ENCODE results near the gene C10orf90. TPM values are rescaled to one million over a fixed set of nuclear protein-coding genes. Genes with fewer than 3 reads are reported as not detected.

Gene C10orf90
- total RNA-seq, 1 donor from 2014 or later: under 0.01 TPM

- H3K36me3 ChIP-seq (ENCODE audit: control insufficient read depth in 3 of 3, insufficient read depth in 3 of 3, low read length in 3 of 3): no peaks in the 10 kb centered on the region
- H3K4me1 ChIP-seq (ENCODE audit: control insufficient read depth in 3 of 3, insufficient read depth in 3 of 3, low read length in 3 of 3): peaks cover 0 to 3% (median 0%) of the 10 kb centered on the region in 3 donors
- no peak overlapping the region for H3K9ac ChIP-seq (ENCODE audit: low read depth in 1 of 3, low read length in 3 of 3)
- no peak overlapping the region for H3K4me3 ChIP-seq (ENCODE audit: low read length in 3 of 3)
- H3K27ac ChIP-seq (ENCODE audit: low read depth, low read length): no peak overlapping the region
- peaks cover 0 to 3% (median 0%) of the 10 kb centered on the region in 3 donors for H3K27me3 ChIP-seq (ENCODE audit: control insufficient read depth in 3 of 3, insufficient read depth in 3 of 3, low read length in 3 of 3)
- no peaks in the 10 kb centered on the region for H3K9me3 ChIP-seq (ENCODE audit: control insufficient read depth in 3 of 3, low read length in 3 of 3)
These were observed 5.4 kb upstream of the C10orf90 start for GRCh38 chr10:126675656-126676438.

- no peaks in the 10 kb centered on the region for H3K36me3 ChIP-seq (ENCODE audit: control insufficient read depth in 3 of 3, insufficient read depth in 3 of 3, low read length in 3 of 3)
- H3K27ac ChIP-seq (ENCODE audit: low read depth, low read length): no peak overlapping the region
- H3K27me3 ChIP-seq (ENCODE audit: control insufficient read depth in 3 of 3, insufficient read depth in 3 of 3, low read length in 3 of 3): peaks cover 0 to 4% (median 0%) of the 10 kb centered on the region in 3 donors
- H3K4me1 ChIP-seq (ENCODE audit: control insufficient read depth in 3 of 3, insufficient read depth in 3 of 3, low read length in 3 of 3): peaks cover 0 to 3% (median 0%) of the 10 kb centered on the region in 3 donors
- H3K9ac ChIP-seq (ENCODE audit: low read depth in 1 of 3, low read length in 3 of 3): no peak overlapping the region
- H3K9me3 ChIP-seq (ENCODE audit: control insufficient read depth in 3 of 3, low read length in 3 of 3): no peaks in the 10 kb centered on the region
- H3K4me3 ChIP-seq (ENCODE audit: low read length in 3 of 3): no peak overlapping the region
These were observed 4.4 kb upstream of the C10orf90 start for GRCh38 chr10:126674741-126675515.

- no peak overlapping the region for H3K9ac ChIP-seq (ENCODE audit: low read depth in 1 of 3, low read length in 3 of 3)
- H3K9me3 ChIP-seq (ENCODE audit: control insufficient read depth in 3 of 3, low read length in 3 of 3): no peaks in the 10 kb centered on the region
These were observed 3.1 kb upstream of the C10orf90 start for GRCh38 chr10:126673565-126673964.

GRCh38 chr10:126671402-126671975, 996 bp upstream of the C10orf90 start:
- no peaks in the 10 kb centered on the region for H3K36me3 ChIP-seq (ENCODE audit: control insufficient read depth in 3 of 3, insufficient read depth in 3 of 3, low read length in 3 of 3)
- H3K27ac ChIP-seq (ENCODE audit: low read depth, low read length): no peak overlapping the region
- H3K4me3 ChIP-seq (ENCODE audit: low read length in 3 of 3): no peak overlapping the region
- peaks cover 0 to 3% (median 0%) of the 10 kb centered on the region in 3 donors for H3K4me1 ChIP-seq (ENCODE audit: control insufficient read depth in 3 of 3, insufficient read depth in 3 of 3, low read length in 3 of 3)
- H3K9ac ChIP-seq (ENCODE audit: low read depth in 1 of 3, low read length in 3 of 3): no peak overlapping the region
- peaks cover 0 to 4% (median 0%) of the 10 kb centered on the region in 3 donors for H3K27me3 ChIP-seq (ENCODE audit: control insufficient read depth in 3 of 3, insufficient read depth in 3 of 3, low read length in 3 of 3)
- H3K9me3 ChIP-seq (ENCODE audit: control insufficient read depth in 3 of 3, low read length in 3 of 3): no peaks in the 10 kb centered on the region

More at GRCh38 chr10:126673565-126673964, 3.1 kb upstream of the C10orf90 start:
- Histone ChIP-seq H3K4me1 (ENCODE audit: control insufficient read depth in 3 of 3, insufficient read depth in 3 of 3, low read length in 3 of 3) (peaks cover 0 to 3% (median 0%) of the 10 kb centered on the region in 3 donors), H3K27ac (ENCODE audit: low read depth, low read length) (no peak overlapping the region), H3K4me3 (ENCODE audit: low read length in 3 of 3) (no peak overlapping the region), H3K36me3 (ENCODE audit: control insufficient read depth in 3 of 3, insufficient read depth in 3 of 3, low read length in 3 of 3) (no peaks in the 10 kb centered on the region), H3K27me3 (ENCODE audit: control insufficient read depth in 3 of 3, insufficient read depth in 3 of 3, low read length in 3 of 3) (peaks cover 0 to 4% (median 0%) of the 10 kb centered on the region in 3 donors)

- H3K27ac ChIP-seq (ENCODE audit: low read depth, low read length): no peak overlapping the region
- H3K9ac ChIP-seq (ENCODE audit: low read depth in 1 of 3, low read length in 3 of 3): no peak overlapping the region
- peaks cover 0 to 3% (median 0%) of the 10 kb centered on the region in 3 donors for H3K4me1 ChIP-seq (ENCODE audit: control insufficient read depth in 3 of 3, insufficient read depth in 3 of 3, low read length in 3 of 3)
- H3K4me3 ChIP-seq (ENCODE audit: low read length in 3 of 3): no peak overlapping the region
- H3K9me3 ChIP-seq (ENCODE audit: control insufficient read depth in 3 of 3, low read length in 3 of 3): no peaks in the 10 kb centered on the region
- no peaks in the 10 kb centered on the region for H3K36me3 ChIP-seq (ENCODE audit: control insufficient read depth in 3 of 3, insufficient read depth in 3 of 3, low read length in 3 of 3)
- H3K27me3 ChIP-seq (ENCODE audit: control insufficient read depth in 3 of 3, insufficient read depth in 3 of 3, low read length in 3 of 3): peaks cover 0 to 4% (median 0%) of the 10 kb centered on the region in 3 donors
These were observed 385 bp upstream of the C10orf90 start for GRCh38 chr10:126670895-126671261.

GRCh38 chr10:126669168-126669567, 1.3 kb downstream of the C10orf90 start:
- H3K4me1 ChIP-seq (ENCODE audit: control insufficient read depth in 3 of 3, insufficient read depth in 3 of 3, low read length in 3 of 3): no peaks in the 10 kb centered on the region
- H3K4me3 ChIP-seq (ENCODE audit: low read length in 3 of 3): no peak overlapping the region
- H3K27me3 ChIP-seq (ENCODE audit: control insufficient read depth in 3 of 3, insufficient read depth in 3 of 3, low read length in 3 of 3): peaks cover 0 to 11% (median 7%) of the 10 kb centered on the region in 3 donors
- H3K27ac ChIP-seq (ENCODE audit: low read depth, low read length): no peak overlapping the region
- H3K9me3 ChIP-seq (ENCODE audit: control insufficient read depth in 3 of 3, low read length in 3 of 3): no peaks in the 10 kb centered on the region
- no peak overlapping the region for H3K9ac ChIP-seq (ENCODE audit: low read depth in 1 of 3, low read length in 3 of 3)
- H3K36me3 ChIP-seq (ENCODE audit: control insufficient read depth in 3 of 3, insufficient read depth in 3 of 3, low read length in 3 of 3): no peaks in the 10 kb centered on the region

- H3K27me3 ChIP-seq (ENCODE audit: control insufficient read depth in 3 of 3, insufficient read depth in 3 of 3, low read length in 3 of 3): peaks cover 0 to 11% (median 7%) of the 10 kb centered on the region in 3 donors
- H3K9ac ChIP-seq (ENCODE audit: low read depth in 1 of 3, low read length in 3 of 3): no peak overlapping the region
- H3K4me3 ChIP-seq (ENCODE audit: low read length in 3 of 3): no peak overlapping the region
- no peak overlapping the region for H3K27ac ChIP-seq (ENCODE audit: low read depth, low read length)
- no peaks in the 10 kb centered on the region for H3K36me3 ChIP-seq (ENCODE audit: control insufficient read depth in 3 of 3, insufficient read depth in 3 of 3, low read length in 3 of 3)
- no peaks in the 10 kb centered on the region for H3K4me1 ChIP-seq (ENCODE audit: control insufficient read depth in 3 of 3, insufficient read depth in 3 of 3, low read length in 3 of 3)
- H3K9me3 ChIP-seq (ENCODE audit: control insufficient read depth in 3 of 3, low read length in 3 of 3): no peaks in the 10 kb centered on the region
These were observed 2.0 kb downstream of the C10orf90 start for GRCh38 chr10:126668505-126668904.

- H3K4me1 ChIP-seq (ENCODE audit: control insufficient read depth in 3 of 3, insufficient read depth in 3 of 3, low read length in 3 of 3): peaks cover 0 to 7% (median 0%) of the 10 kb centered on the region in 3 donors
- H3K9me3 ChIP-seq (ENCODE audit: control insufficient read depth in 3 of 3, low read length in 3 of 3): no peaks in the 10 kb centered on the region
- H3K9ac ChIP-seq (ENCODE audit: low read depth in 1 of 3, low read length in 3 of 3): no peak overlapping the region
- H3K27ac ChIP-seq (ENCODE audit: low read depth, low read length): no peak overlapping the region
- H3K27me3 ChIP-seq (ENCODE audit: control insufficient read depth in 3 of 3, insufficient read depth in 3 of 3, low read length in 3 of 3): peaks cover 0 to 11% (median 7%) of the 10 kb centered on the region in 3 donors
- no peak overlapping the region for H3K4me3 ChIP-seq (ENCODE audit: low read length in 3 of 3)
- no peaks in the 10 kb centered on the region for H3K36me3 ChIP-seq (ENCODE audit: control insufficient read depth in 3 of 3, insufficient read depth in 3 of 3, low read length in 3 of 3)
These were observed 2.9 kb downstream of the C10orf90 start for GRCh38 chr10:126667568-126667967.

GRCh38 chr10:126665207-126665606, 5.3 kb downstream of the C10orf90 start:
- Histone ChIP-seq H3K9ac (ENCODE audit: low read depth in 1 of 3, low read length in 3 of 3) (no peak overlapping the region), H3K9me3 (ENCODE audit: control insufficient read depth in 3 of 3, low read length in 3 of 3) (no peaks in the 10 kb centered on the region), H3K4me1 (ENCODE audit: control insufficient read depth in 3 of 3, insufficient read depth in 3 of 3, low read length in 3 of 3) (peaks cover 0 to 10% (median 0%) of the 10 kb centered on the region in 3 donors), H3K4me3 (ENCODE audit: low read length in 3 of 3) (no peak overlapping the region), H3K36me3 (ENCODE audit: control insufficient read depth in 3 of 3, insufficient read depth in 3 of 3, low read length in 3 of 3) (no peaks in the 10 kb centered on the region), H3K27me3 (ENCODE audit: control insufficient read depth in 3 of 3, insufficient read depth in 3 of 3, low read length in 3 of 3) (peaks cover 0 to 7% (median 7%) of the 10 kb centered on the region in 3 donors), H3K27ac (ENCODE audit: low read depth, low read length) (no peak overlapping the region)

Data from skeletal muscle tissue (tissue), 4 donors.